GM15510 (cell line): Measurements from ENCODE around the gene ITGA6.

Experiments used
- POLR2A ChIP-seq: IDR thresholded peaks from 3 replicates; pipeline ENCODE4 v1.6.1; 2011; ENCODE audit warnings: borderline replicate concordance; ENCODE audit not compliant: insufficient read length; ENCODE audit errors: extremely low read depth

ITGA6 gene

GRCh38 chr2:172445851-172446250, 18.5 kb downstream of the ITGA6 start:
- TF ChIP-seq POLR2A: no peak

GRCh38 chr2:172446474-172447063, 19.2 kb downstream of the ITGA6 start:
- TF ChIP-seq POLR2A: no peak

GRCh38 chr2:172447811-172448493, 20.6 kb downstream of the ITGA6 start:
- TF ChIP-seq POLR2A: no peak

- no peak for TF ChIP-seq POLR2A
Measured at GRCh38 chr2:172448544-172449267, 21.3 kb downstream of the ITGA6 start.

GRCh38 chr2:172449911-172450550, 22.6 kb downstream of the ITGA6 start:
- TF ChIP-seq POLR2A: no peak

DNA sequence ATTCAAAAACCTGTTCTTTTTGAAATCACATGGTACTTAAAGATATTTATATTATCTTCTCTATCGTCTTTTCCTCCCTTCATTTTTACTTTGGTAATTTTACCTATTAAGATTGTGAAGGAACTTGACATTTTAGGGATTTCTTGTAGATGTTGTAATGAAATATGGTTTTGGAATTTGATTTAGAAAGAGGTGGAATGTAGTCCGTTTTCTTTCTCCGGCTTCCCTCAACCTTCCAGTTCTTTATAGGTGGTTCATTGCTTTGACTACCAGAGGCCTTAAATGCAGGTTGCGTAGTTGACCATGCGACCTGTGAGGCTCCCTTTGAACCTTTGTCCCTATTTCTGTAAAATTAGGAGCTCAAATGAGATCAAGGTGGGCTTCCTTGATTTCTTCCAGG, 24.5 kb downstream of the ITGA6 start:
- TF ChIP-seq POLR2A: no peak

DNA sequence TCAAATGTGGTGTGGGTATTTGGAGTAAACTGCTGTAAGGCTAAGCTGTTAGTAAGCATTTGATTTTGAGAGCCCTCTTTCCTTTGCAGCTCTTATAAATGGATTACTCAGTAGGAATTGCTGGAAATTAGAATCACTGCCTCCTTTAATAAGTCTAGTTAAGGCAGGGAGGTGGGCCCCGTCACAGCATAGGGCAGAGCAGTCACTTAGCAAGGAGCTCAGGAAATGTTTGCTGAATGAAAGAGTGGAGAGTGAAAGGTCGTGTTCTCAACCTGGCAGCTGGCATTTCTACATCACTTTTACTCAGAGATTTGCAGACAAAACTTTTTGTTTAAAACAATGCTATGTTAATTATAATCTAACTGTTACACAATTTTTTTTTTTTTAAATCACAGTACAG, 25.5 kb downstream of the ITGA6 start:
- no peak for TF ChIP-seq POLR2A

- no peak for TF ChIP-seq POLR2A
Measured at GRCh38 chr2:172454404-172455120, 27.2 kb downstream of the ITGA6 start.

- TF ChIP-seq POLR2A: no peak
Measured at GRCh38 chr2:172455121-172455515, 27.7 kb downstream of the ITGA6 start.

- no peak for TF ChIP-seq POLR2A
Measured at GRCh38 chr2:172456002-172456401, 28.6 kb downstream of the ITGA6 start.

- no peak for TF ChIP-seq POLR2A
Measured at GRCh38 chr2:172457536-172457935, 30.1 kb downstream of the ITGA6 start.

- TF ChIP-seq POLR2A: no peak
Measured at GRCh38 chr2:172458561-172459124, 31.3 kb downstream of the ITGA6 start.

GRCh38 chr2:172460780-172461201, 33.4 kb downstream of the ITGA6 start:
- no peak for TF ChIP-seq POLR2A
